UCSD-AML1 (cell line): ENCODE data around the gene PEA15.

Experiments
- DNase-seq: peaks from one replicate; lab custom pipeline; 2025; ENCODE audit not compliant: unreplicated experiment; lab: John Stamatoyannopoulos, UW

The PEA15 gene

GRCh38 chr1:160178731-160179130, 26.5 kb upstream of the PEA15 start:
- DNase-seq: no peak

GRCh38 chr1:160179336-160179735, 25.8 kb upstream of the PEA15 start:
- no peak for DNase-seq

- DNase-seq: no peak
Measured at GRCh38 chr1:160186246-160186645, 18.9 kb upstream of the PEA15 start.

- DNase-seq: no peak
Measured at GRCh38 chr1:160186729-160187128, 18.5 kb upstream of the PEA15 start.

- no peak for DNase-seq
Measured at GRCh38 chr1:160187407-160187806, 17.8 kb upstream of the PEA15 start.

- no peak for DNase-seq
Measured at GRCh38 chr1:160188341-160188740, 16.8 kb upstream of the PEA15 start.

GRCh38 chr1:160189649-160190625, 15.2 kb upstream of the PEA15 start, which contains the start of gene CASQ1:
Gene CASQ1 (plus strand): TSS chr1:160190575. CDS start chr1:160190752, 177 bp downstream.
- DNase-seq: no peak

- DNase-seq: no peak
Measured at GRCh38 chr1:160191756-160192155, 13.4 kb upstream of the PEA15 start.

- no peak for DNase-seq
Measured at GRCh38 chr1:160192234-160192633, 12.9 kb upstream of the PEA15 start.

GRCh38 chr1:160193091-160193819, 11.9 kb upstream of the PEA15 start:
- DNase-seq: peak; percentile 73

GRCh38 chr1:160193832-160194736, 11.1 kb upstream of the PEA15 start:
- DNase-seq: no peak

GRCh38 chr1:160194737-160195059, 10.5 kb upstream of the PEA15 start:
- DNase-seq: no peak

- DNase-seq: no peak
Measured at GRCh38 chr1:160196143-160196542, 9.0 kb upstream of the PEA15 start.

GRCh38 chr1:160197231-160197630, 8.0 kb upstream of the PEA15 start:
- DNase-seq: no peak

- no peak for DNase-seq
Measured at GRCh38 chr1:160200786-160201185, 4.4 kb upstream of the PEA15 start.

GRCh38 chr1:160204526-160205241, 500 bp upstream of the PEA15 start:
- DNase-seq: peak; percentile 32

GRCh38 chr1:160206036-160206389, 829 bp downstream of the PEA15 start:
- no peak for DNase-seq

GRCh38 chr1:160206421-160207117, 1.4 kb downstream of the PEA15 start:
- DNase-seq: peak; percentile 22

GRCh38 chr1:160207118-160207650, 2.0 kb downstream of the PEA15 start:
- DNase-seq: no peak
